ENCODE results near the gene HTT. TPM values are rescaled to one million over a fixed set of nuclear protein-coding genes. Genes with fewer than 3 reads are reported as not detected.

HTT gene
- total RNA-seq, 1 donor from 2014 or later, result 20.0 TPM

DNA sequence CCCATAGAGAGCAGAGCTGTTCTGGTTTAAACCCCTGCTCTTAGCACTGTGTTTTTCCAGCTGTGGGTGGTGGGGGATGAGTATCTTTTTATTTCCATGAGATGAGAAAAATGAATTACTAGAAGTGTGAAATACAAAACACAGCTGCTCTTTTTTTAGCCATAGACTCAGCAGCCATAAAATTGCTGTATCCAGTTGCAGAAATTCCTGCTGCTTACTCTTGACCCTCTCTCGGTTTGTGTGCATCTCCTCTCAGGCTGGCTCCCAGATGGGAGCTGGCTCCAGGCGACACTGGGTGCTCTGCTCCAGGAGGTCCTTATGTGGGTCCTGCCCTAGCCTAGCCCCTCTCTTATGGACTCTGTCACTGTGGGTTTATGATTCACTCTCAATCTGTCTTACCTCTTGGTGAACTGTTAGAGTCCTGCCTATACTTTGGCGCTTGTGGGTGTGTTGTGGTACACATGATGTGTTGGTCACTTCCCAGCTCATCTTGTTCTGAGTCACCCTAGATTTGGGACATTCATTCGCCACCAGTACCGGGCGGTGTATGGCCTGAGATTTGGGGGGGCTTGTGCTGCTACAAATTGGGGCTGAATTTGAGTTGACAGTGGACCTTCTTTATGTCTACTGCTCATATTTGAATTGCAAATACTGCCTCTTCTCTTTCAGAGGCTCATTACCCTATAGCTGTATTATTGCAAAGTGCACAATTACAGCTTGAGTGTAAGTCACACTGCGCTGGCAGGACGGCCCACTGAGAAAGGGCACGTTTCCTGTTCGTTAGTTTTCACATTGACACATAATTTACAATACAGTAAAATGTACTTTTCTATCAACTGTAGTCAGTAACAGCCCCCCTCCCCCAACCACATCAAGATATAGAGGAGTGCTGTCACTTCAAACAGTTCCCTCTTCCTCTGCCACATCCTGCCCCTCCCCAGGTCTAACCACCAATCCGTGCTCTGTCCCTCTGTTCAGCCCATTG lies 127.5 kb downstream of the HTT start:
- intact Hi-C loops (cut with micrococcal nuclease), result no loop called here
- H3K9me3 ChIP-seq (replicated peaks), result no peaks in the 10 kb centered on the region
- H3K4me3 ChIP-seq, result no peak overlapping the region
- peaks cover 16% of the 10 kb centered on the region for H3K4me1 ChIP-seq
- peaks cover 41% of the 10 kb centered on the region for H3K36me3 ChIP-seq
- DNase-seq, result no peak
- TF ChIP-seq, protein P1, sequence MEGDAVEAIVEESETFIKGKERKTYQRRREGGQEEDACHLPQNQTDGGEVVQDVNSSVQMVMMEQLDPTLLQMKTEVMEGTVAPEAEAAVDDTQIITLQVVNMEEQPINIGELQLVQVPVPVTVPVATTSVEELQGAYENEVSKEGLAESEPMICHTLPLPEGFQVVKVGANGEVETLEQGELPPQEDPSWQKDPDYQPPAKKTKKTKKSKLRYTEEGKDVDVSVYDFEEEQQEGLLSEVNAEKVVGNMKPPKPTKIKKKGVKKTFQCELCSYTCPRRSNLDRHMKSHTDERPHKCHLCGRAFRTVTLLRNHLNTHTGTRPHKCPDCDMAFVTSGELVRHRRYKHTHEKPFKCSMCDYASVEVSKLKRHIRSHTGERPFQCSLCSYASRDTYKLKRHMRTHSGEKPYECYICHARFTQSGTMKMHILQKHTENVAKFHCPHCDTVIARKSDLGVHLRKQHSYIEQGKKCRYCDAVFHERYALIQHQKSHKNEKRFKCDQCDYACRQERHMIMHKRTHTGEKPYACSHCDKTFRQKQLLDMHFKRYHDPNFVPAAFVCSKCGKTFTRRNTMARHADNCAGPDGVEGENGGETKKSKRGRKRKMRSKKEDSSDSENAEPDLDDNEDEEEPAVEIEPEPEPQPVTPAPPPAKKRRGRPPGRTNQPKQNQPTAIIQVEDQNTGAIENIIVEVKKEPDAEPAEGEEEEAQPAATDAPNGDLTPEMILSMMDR (IDR thresholded peaks at IDR 0.05; ENCODE audit: borderline replicate concordance), result no peak
- H3K27ac ChIP-seq (replicated peaks), result no peak overlapping the region
- H3K27me3 ChIP-seq (ENCODE audit: low read depth), result no peaks in the 10 kb centered on the region

DNA sequence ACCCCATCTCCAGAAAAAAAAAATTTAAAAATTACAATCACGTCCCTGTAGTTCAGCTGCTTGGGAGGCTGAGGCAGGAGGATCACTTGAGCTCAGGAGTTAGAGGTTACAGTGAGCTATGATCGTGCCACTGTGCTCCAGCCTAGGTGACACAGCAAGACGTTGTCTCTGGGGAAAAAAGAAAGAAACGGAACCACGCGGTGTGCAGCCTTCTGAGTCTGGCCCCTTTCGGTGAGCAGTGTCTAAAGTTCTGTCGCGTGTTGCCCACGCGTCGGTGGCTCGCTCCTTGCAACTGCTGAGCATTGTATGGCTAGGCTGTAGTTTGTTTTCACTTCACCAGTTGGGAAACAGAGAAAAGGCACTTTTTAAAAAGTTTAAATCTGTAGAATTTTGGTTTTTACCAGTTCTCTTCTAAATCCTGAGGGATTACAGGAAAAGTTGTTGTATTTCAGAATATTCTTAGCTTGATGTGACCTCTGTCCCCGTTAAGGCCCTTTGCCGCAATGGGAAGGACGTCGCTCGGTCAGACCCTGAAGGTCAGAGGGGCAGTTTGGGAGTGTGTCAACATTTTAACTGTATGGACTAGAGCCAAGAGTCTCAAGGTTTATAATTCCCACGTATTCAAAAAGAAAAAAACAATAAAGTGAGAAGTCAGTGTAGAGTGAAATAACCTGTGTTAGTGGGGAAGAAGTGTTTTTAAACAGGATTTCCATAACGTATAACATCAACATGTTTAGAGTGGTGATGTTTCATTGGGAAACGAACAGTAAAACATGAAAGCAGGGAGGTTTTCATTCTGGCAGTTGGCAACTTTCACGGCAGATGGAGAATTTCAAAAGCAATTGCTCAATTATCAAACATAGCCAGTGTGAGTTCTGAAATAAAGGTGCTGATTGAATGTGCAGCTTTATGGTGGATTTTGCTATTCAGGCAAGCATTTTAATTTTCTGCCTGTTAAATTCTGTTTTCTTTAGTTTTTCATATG lies 128.6 kb downstream of the HTT start:
- Histone ChIP-seq H3K4me1 (peaks cover 26% of the 10 kb centered on the region), H3K27ac (replicated peaks) (peak overlapping the region; percentile 55), H3K9me3 (replicated peaks) (no peaks in the 10 kb centered on the region), H3K4me3 (no peak overlapping the region), H3K36me3 (peaks cover 43% of the 10 kb centered on the region), H3K27me3 (ENCODE audit: low read depth) (no peaks in the 10 kb centered on the region)
- no peak for DNase-seq
- intact Hi-C loops (cut with micrococcal nuclease), result no loop called here
- TF ChIP-seq, protein P1 (IDR thresholded peaks at IDR 0.05; ENCODE audit: borderline replicate concordance), result no peak

DNA sequence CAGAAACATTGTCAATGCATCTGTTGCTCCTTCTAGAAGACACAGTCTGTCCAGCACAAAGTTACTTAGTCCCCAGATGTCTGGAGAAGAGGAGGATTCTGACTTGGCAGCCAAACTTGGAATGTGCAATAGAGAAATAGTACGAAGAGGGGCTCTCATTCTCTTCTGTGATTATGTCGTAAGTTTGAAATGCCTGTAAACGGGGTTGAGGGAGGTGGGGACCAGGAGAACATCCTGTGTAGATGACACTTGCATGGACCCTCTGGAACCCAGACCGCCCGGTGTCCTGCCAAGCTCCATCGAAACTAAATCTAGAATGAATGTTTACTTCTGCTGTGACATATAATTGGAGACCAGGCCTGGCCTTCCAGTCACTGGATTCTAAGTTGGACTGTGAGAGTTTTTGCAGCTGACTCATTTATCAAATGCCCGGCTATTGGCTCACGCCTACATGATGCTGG lies 129.5 kb downstream of the HTT start:
- TF ChIP-seq, protein P1 (IDR thresholded peaks at IDR 0.05; ENCODE audit: borderline replicate concordance), result no peak
- H3K27ac ChIP-seq (replicated peaks), result peak overlapping the region; percentile 55
- H3K36me3 ChIP-seq, result peaks cover 50% of the 10 kb centered on the region
- intact Hi-C loops (cut with micrococcal nuclease), result no loop called here
- peaks cover 26% of the 10 kb centered on the region for H3K4me1 ChIP-seq
- H3K27me3 ChIP-seq (ENCODE audit: low read depth), result no peaks in the 10 kb centered on the region
- no peaks in the 10 kb centered on the region for H3K9me3 ChIP-seq (replicated peaks)
- no peak for DNase-seq
- H3K4me3 ChIP-seq, result no peak overlapping the region

DNA sequence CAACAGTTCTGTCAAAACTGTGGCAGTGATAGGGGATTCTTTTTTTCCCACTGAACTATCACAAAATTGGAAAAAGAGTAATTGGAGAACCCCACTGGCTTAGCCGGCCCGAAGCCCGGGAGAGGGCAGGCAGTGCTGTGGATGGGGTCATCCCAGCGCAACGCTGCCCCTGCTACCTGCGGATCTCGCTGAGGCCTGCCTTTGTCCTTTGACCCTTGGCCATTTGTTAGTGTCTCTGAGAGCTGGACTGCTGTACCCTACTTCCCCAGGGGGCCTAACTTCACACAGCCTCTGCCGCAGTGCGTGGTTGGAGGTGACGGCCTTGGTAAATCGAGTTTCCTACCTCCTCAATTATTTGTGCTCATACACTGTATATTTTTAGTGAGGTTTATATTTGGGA lies 131.5 kb downstream of the HTT start:
- H3K27ac ChIP-seq (replicated peaks), result no peak overlapping the region
- TF ChIP-seq, protein P1 (IDR thresholded peaks at IDR 0.05; ENCODE audit: borderline replicate concordance), result no peak
- peaks cover 20% of the 10 kb centered on the region for H3K4me1 ChIP-seq
- no peaks in the 10 kb centered on the region for H3K27me3 ChIP-seq (ENCODE audit: low read depth)
- DNase-seq, result no peak
- H3K4me3 ChIP-seq, result no peak overlapping the region
- intact Hi-C loops (cut with micrococcal nuclease), result no loop called here
- H3K9me3 ChIP-seq (replicated peaks), result no peaks in the 10 kb centered on the region
- H3K36me3 ChIP-seq, result peaks cover 50% of the 10 kb centered on the region

DNA sequence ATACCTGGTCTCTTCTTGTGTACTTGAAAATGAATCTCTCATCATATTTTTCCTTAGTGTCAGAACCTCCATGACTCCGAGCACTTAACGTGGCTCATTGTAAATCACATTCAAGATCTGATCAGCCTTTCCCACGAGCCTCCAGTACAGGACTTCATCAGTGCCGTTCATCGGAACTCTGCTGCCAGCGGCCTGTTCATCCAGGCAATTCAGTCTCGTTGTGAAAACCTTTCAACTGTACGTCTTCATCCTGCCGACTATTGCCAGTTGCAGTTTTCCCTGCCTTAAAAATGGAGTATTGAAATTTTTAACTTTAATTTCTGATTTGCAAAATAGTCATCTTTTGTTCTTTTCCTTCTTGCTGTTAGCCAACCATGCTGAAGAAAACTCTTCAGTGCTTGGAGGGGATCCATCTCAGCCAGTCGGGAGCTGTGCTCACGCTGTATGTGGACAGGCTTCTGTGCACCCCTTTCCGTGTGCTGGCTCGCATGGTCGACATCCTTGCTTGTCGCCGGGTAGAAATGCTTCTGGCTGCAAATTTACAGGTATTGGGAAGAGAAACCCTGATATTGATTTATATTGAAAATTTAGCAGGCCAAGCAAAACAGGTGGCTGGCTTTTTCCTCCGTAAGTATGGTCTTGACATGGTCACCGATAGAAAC lies 132.1 kb downstream of the HTT start:
- TF ChIP-seq, protein P1 (IDR thresholded peaks at IDR 0.05; ENCODE audit: borderline replicate concordance), result no peak
- Histone ChIP-seq H3K36me3 (peaks cover 47% of the 10 kb centered on the region), H3K27me3 (ENCODE audit: low read depth) (no peaks in the 10 kb centered on the region), H3K27ac (replicated peaks) (no peak overlapping the region), H3K4me1 (peaks cover 20% of the 10 kb centered on the region), H3K4me3 (no peak overlapping the region), H3K9me3 (replicated peaks) (no peaks in the 10 kb centered on the region)
- DNase-seq, result no peak
- intact Hi-C loops (cut with micrococcal nuclease), result no loop called here
